Tibial nerve (tissue), 3 donors: ENCODE results near the gene URGCP.

ENCODE experiments used
- POLR2A ChIP-seq, 2 donors: fragments of 450-650 bp; IDR thresholded peaks; one replicate each; pipeline ENCODE4 v1.6.1; 2017; ENCODE audit warnings: antibody characterized with exemption in 2 of 2, mild to moderate bottlenecking in 2 of 2, moderate library complexity in 2 of 2
- TF ChIP-seq, protein P1 (sequence below), 5 experiments: fragments of 200-600 bp in 3 of 5; fragments of 450-650 bp in 2 of 5; sonication (generic) in 3 of 5; IDR thresholded peaks; one replicate each; pipeline ENCODE4 v1.5.1; 2016 to 2019; ENCODE audit warnings: antibody characterized with exemption in 5 of 5, mild to moderate bottlenecking in 3 of 5, moderate library complexity in 2 of 5

DNA sequence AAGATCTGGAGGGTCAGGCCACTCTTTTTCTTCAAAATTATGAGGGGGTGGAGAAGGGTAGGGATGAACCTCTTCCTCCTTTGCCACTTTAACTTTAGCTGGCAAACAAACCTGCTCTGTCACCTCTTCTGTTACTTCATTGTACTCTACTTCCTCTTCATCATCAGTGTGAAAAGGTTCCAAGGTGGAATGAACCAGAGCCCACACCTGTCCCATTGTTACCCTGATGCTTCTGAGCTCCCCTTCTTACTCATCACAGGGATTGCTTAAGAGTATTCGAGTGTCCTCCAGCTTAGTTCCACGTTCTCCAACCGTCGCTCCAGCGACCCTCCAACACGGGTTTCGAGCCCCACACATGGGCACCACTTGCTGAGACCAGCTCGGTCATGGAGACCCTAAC lies 42.3 kb downstream of the URGCP start:
- TF ChIP-seq, protein P1, sequence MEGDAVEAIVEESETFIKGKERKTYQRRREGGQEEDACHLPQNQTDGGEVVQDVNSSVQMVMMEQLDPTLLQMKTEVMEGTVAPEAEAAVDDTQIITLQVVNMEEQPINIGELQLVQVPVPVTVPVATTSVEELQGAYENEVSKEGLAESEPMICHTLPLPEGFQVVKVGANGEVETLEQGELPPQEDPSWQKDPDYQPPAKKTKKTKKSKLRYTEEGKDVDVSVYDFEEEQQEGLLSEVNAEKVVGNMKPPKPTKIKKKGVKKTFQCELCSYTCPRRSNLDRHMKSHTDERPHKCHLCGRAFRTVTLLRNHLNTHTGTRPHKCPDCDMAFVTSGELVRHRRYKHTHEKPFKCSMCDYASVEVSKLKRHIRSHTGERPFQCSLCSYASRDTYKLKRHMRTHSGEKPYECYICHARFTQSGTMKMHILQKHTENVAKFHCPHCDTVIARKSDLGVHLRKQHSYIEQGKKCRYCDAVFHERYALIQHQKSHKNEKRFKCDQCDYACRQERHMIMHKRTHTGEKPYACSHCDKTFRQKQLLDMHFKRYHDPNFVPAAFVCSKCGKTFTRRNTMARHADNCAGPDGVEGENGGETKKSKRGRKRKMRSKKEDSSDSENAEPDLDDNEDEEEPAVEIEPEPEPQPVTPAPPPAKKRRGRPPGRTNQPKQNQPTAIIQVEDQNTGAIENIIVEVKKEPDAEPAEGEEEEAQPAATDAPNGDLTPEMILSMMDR (IDR thresholded peaks at IDR 0.05) = no peak
- no peak for TF ChIP-seq POLR2A (IDR thresholded peaks at IDR 0.05)
